IMR-90 (cell line): ENCODE measurements around the gene ERMP1. TPM values are rescaled to one million over a fixed set of nuclear protein-coding genes. Genes with fewer than 3 reads are reported as not detected.

ENCODE experiments used
- ATAC-seq: fragments of 200-7000 bp; cut with Tn5 transposase; 2 replicates; pipeline ENCODE4 v1.9.1; 2020; ENCODE audit warnings: low read depth, mild to moderate bottlenecking, moderate library complexity
- BruUV-seq: library from RNA; stranded (reverse); fragments of 400-500 nt; replicated peaks from 2 replicates; lab custom pipeline; 2021; lab: Mats Ljungman, UMichigan
- CTCF ChIA-PET: fragments of 300-600 bp; formaldehyde crosslinking; extraction: SDS; loops from one replicate; lab custom pipeline; 2021; ENCODE audit warnings: antibody characterized with exemption; lab: Yijun Ruan, JAX
- POLR2A ChIA-PET: fragments of 300-600 bp; sonication (Branson Sonifier 250); formaldehyde crosslinking; loops from one replicate; lab custom pipeline; 2022; ENCODE audit warnings: antibody characterized with exemption; ENCODE audit not compliant: unreplicated experiment; lab: Charles Lee
- DNase-seq: peaks from one replicate; pipeline ENCODE4 v3.0.0; 2013
- H2AFZ ChIP-seq: replicated peaks from 2 replicates; pipeline ENCODE3; 2013; ENCODE audit warnings: low read length, mild to moderate bottlenecking; ENCODE audit not compliant: poor library complexity
- H2AK5ac ChIP-seq: 2 replicates; pipeline ENCODE4 v1.6.1; 2013; ENCODE audit warnings: low read depth, low read length, inconsistent platforms
- H2AK9ac ChIP-seq: replicated peaks from 2 replicates; pipeline ENCODE3; 2013; ENCODE audit warnings: mild to moderate bottlenecking, low read depth, low read length, moderate library complexity; ENCODE audit not compliant: poor library complexity
- H2BK120ac ChIP-seq: 2 replicates; pipeline ENCODE4 v1.6.1; 2013; ENCODE audit warnings: low read depth, low read length, inconsistent platforms
- H2BK15ac ChIP-seq: 3 replicates; pipeline ENCODE4 v1.6.1; 2013; ENCODE audit warnings: low read depth, low read length, inconsistent platforms
- H2BK20ac ChIP-seq: 2 replicates; pipeline ENCODE4 v1.6.1; 2013; ENCODE audit warnings: low read depth, mild to moderate bottlenecking, inconsistent platforms, low read length, moderate library complexity
- H2BK5ac ChIP-seq: 2 replicates; pipeline ENCODE4 v1.6.1; 2013; ENCODE audit warnings: mild to moderate bottlenecking, low read depth, low read length, inconsistent platforms; ENCODE audit not compliant: poor library complexity, severe bottlenecking
- H3K14ac ChIP-seq: replicated peaks from 2 replicates; pipeline ENCODE4 v1.6.1; 2013; ENCODE audit warnings: low read depth, low read length, inconsistent platforms
- H3K18ac ChIP-seq: 2 replicates; pipeline ENCODE4 v1.6.1; 2013; ENCODE audit warnings: low read depth, low read length, control low read depth
- H3K23ac ChIP-seq: 2 replicates; pipeline ENCODE4 v1.6.1; 2013; ENCODE audit warnings: low read depth, low read length, inconsistent platforms
- H3K27ac ChIP-seq: 2 replicates; pipeline ENCODE4 v1.5.1; 2013; ENCODE audit warnings: mild to moderate bottlenecking, control low read depth, low read length; ENCODE audit not compliant: insufficient read depth
- H3K27me3 ChIP-seq: 2 replicates; pipeline ENCODE4 v1.6.1; 2013; ENCODE audit warnings: low read length; ENCODE audit not compliant: control insufficient read depth, insufficient read depth
- H3K36me3 ChIP-seq: 2 replicates; pipeline ENCODE4 v1.6.1; 2013; ENCODE audit warnings: low read length, mixed read lengths; ENCODE audit not compliant: control insufficient read depth, insufficient read depth
- H3K4ac ChIP-seq: 2 replicates; pipeline ENCODE4 v1.6.1; 2013; ENCODE audit warnings: low read depth, low read length, inconsistent platforms
- H3K4me1 ChIP-seq: 2 replicates; pipeline ENCODE4 v1.6.1; 2013; ENCODE audit warnings: low read length, mixed read lengths; ENCODE audit not compliant: control insufficient read depth, insufficient read depth
- H3K4me2 ChIP-seq: 2 replicates; pipeline ENCODE4 v1.6.1; 2013; ENCODE audit warnings: low read depth, mild to moderate bottlenecking, control low read depth, low read length, moderate library complexity
- H3K4me3 ChIP-seq: 2 replicates; pipeline ENCODE4 v1.5.1; 2013; ENCODE audit warnings: low read depth, mild to moderate bottlenecking, control low read depth, low read length, moderate library complexity; ENCODE audit not compliant: insufficient read depth
- H3K56ac ChIP-seq: 2 replicates; pipeline ENCODE4 v1.6.1; 2013; ENCODE audit warnings: low read length, inconsistent platforms; ENCODE audit not compliant: insufficient read depth; ENCODE audit errors: extremely low read depth
- H3K79me1 ChIP-seq, 2 experiments: 2 replicates each; pipeline ENCODE4 v1.6.1; 2013; ENCODE audit warnings: low read length in 2 of 2, inconsistent platforms in 1 of 2, low read depth in 1 of 2
- H3K9ac ChIP-seq: 2 replicates; pipeline ENCODE4 v1.6.1; 2013; ENCODE audit warnings: low read depth, low read length, control low read depth
- H3K9me1 ChIP-seq: 2 replicates; pipeline ENCODE4 v1.6.1; 2013; ENCODE audit warnings: low read length, inconsistent platforms; ENCODE audit not compliant: insufficient read depth
- H3K9me3 ChIP-seq: 2 replicates; pipeline ENCODE4 v1.6.1; 2013; ENCODE audit warnings: low read length; ENCODE audit not compliant: control insufficient read depth, insufficient read depth
- H4K20me1 ChIP-seq: 2 replicates; pipeline ENCODE4 v1.6.1; 2013; ENCODE audit warnings: low read length, inconsistent platforms; ENCODE audit not compliant: insufficient read depth
- H4K5ac ChIP-seq: 2 replicates; pipeline ENCODE4 v1.6.1; 2013; ENCODE audit warnings: mild to moderate bottlenecking, low read depth, low read length, control low read depth
- H4K8ac ChIP-seq, 2 experiments: 2 replicates each; pipeline ENCODE4 v1.6.1; 2013; ENCODE audit warnings: low read depth in 2 of 2, low read length in 2 of 2, control low read depth in 1 of 2, inconsistent platforms in 1 of 2
- H4K91ac ChIP-seq: 2 replicates; pipeline ENCODE4 v1.6.1; 2013; ENCODE audit warnings: low read depth, low read length, inconsistent platforms; ENCODE audit not compliant: insufficient read depth
- BHLHE40 ChIP-seq: fragments of 150-350 bp; IDR thresholded peaks from 2 replicates; pipeline ENCODE4 v1.6.1; 2016; ENCODE audit warnings: mild to moderate bottlenecking, low read depth, low read length
- CTCF ChIP-seq: conservative IDR thresholded peaks from 2 replicates; pipeline ENCODE4 v1.5.1; 2012; ENCODE audit warnings: mild to moderate bottlenecking, low read depth, low read length, improper control_type of control experiment
- ELK1 ChIP-seq: fragments of 150-350 bp; IDR thresholded peaks from 2 replicates; pipeline ENCODE4 v1.6.1; 2016; ENCODE audit warnings: low read depth, mild to moderate bottlenecking, low read length, moderate library complexity, borderline replicate concordance
- POLR2A ChIP-seq: IDR thresholded peaks from 2 replicates; pipeline ENCODE4 v1.6.1; 2012; ENCODE audit warnings: mild to moderate bottlenecking, low read depth, low read length
- SMC3 ChIP-seq: fragments of 150-350 bp; IDR thresholded peaks from 2 replicates; pipeline ENCODE4 v1.6.1; 2016; ENCODE audit warnings: low read depth, mild to moderate bottlenecking, antibody characterized with exemption, low read length, moderate library complexity
- USF2 ChIP-seq: fragments of 150-350 bp; IDR thresholded peaks from 2 replicates; pipeline ENCODE4 v1.6.1; 2017; ENCODE audit warnings: mild to moderate bottlenecking, antibody characterized with exemption, low read length, low read depth
- WGBS, 2 experiments: methylation state at CpG; one replicate each; pipeline versions ENCODE4 v1.1.5 to v1.1.7; 2013; ENCODE audit warnings: missing lambda C conversion rate in 2 of 2; ENCODE audit not compliant: insufficient read length in 1 of 2; ENCODE audit errors: extremely low coverage in 2 of 2; 5-methylcytosine and 5-hydroxymethylcytosine counted together
- dilution Hi-C: fragments of 300-500 bp; cut with HindIII; formaldehyde crosslinking; loops from one replicate; pipeline ENCODE4 v1.14.3; 2018; ENCODE audit warnings: low sequenced_read_pairs; ENCODE audit not compliant: unreplicated experiment
- in situ Hi-C: fragments of 300-500 bp; cut with MboI; formaldehyde crosslinking; loops from 3 replicates; pipeline ENCODE4 v1.14.3; 2019; ENCODE audit warnings: low sequenced_read_pairs, inconsistent platforms, mixed read lengths
- intact Hi-C: fragments of 100-400 bp; cut with micrococcal nuclease; formaldehyde crosslinking; loops from 2 replicates; pipeline ENCODE4 v1.10.0; 2022
- polyA plus RNA-seq, 3 experiments: library from polyadenylated mRNA; depleted of rRNA; stranded (reverse); fragments of >200 nt; gene quantifications; 2 replicates each; pipeline ENCODE4 v1.2.3, GENCODE V29; 2012; ENCODE audit warnings: low replicate concordance in 1 of 3
- total RNA-seq: library from RNA; depleted of rRNA; stranded (reverse); fragments of >200 nt; gene quantifications from 2 replicates; pipeline ENCODE4 v1.2.3, GENCODE V29; 2012

The ERMP1 gene
- total and polyA plus RNA-seq, 2 of the 4 experiments (the other 2 are of a cell fraction) = 2.2 to 4.7 TPM

DNA sequence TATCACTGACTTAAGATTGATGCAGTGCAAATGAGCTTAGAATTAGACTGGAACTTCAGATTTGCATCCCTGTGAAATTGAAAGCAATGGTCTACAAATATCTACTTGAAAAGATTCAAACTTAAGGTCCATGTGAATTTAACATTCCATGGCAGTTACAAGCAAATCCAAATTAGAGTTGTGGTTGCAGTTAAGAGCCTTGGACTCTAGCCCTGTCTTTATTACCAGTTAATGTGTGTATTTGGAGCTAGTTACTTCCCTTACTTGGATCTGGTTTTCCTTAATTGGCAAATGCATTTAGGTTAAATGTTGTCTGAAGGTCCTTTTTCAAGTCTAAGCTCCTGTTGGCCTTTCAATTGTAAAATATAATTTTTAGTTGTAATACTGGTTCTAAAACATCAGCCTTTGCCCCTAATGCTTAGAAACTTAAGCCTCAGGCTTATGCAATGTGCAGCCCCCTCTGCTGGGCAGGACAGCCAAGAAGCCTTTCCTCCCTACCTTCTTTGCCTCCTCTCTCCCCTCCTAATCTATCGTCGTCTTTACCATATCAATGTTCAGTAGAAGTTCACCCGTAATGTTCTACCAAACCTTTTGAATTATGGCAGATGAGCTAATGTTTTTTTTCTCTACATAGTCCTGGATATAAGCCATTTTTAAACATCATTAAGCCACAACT is 59.5 kb downstream of the ERMP1 start:
- H3K4me2 ChIP-seq = no peak overlapping the region
- no peaks in the 10 kb centered on the region for H4K20me1 ChIP-seq
- H4K5ac ChIP-seq = no peak overlapping the region
- no peak for TF ChIP-seq CTCF
- no peak for TF ChIP-seq BHLHE40
- TF ChIP-seq SMC3 = no peak
- TF ChIP-seq POLR2A = no peak
- no peak for TF ChIP-seq USF2
- TF ChIP-seq ELK1 = no peak
- H4K91ac ChIP-seq = no peak overlapping the region
- no TSS peak for BruUV-seq
- H2BK120ac ChIP-seq = no peak overlapping the region
- no peak overlapping the region for H3K4me3 ChIP-seq
- no peak overlapping the region for H3K27ac ChIP-seq
- in situ Hi-C loops = no loop called here
- no peak overlapping the region for H2AK9ac ChIP-seq
- H3K9ac ChIP-seq = no peak overlapping the region
- no peak overlapping the region for H3K23ac ChIP-seq
- H3K4me1 ChIP-seq = no peaks in the 10 kb centered on the region
- dilution Hi-C loops = no loop called here
- no peak overlapping the region for H2BK15ac ChIP-seq
- ATAC-seq (no peak), DNase-seq (no peak)
- H3K79me1 ChIP-seq = peaks cover 17 to 26% of the 10 kb centered on the region in 2 experiments; a peak in 3 of 4 replicates
- ChIA-PET POLR2A (no interaction called here), CTCF (interaction anchor here (1.4 kb wide), 1 partner anchor 25 kb away, joined by 5 read pairs; no protein-coding TSS in a partner anchor)
- no peak overlapping the region for H4K8ac ChIP-seq
- peaks cover 2% of the 10 kb centered on the region; the same call in 1 of the 2 replicates for H3K9me3 ChIP-seq
- intact Hi-C loops = no loop called here
- H3K4ac ChIP-seq = no peak overlapping the region
- no peak overlapping the region for H2AFZ ChIP-seq
- H3K36me3 ChIP-seq = peaks cover 50% of the 10 kb centered on the region
- H3K9me1 ChIP-seq = peaks cover 3% of the 10 kb centered on the region; the same call in 1 of the 2 replicates
- no peak overlapping the region for H3K14ac ChIP-seq
- H2BK5ac ChIP-seq = no peak overlapping the region
- no peak overlapping the region for H3K18ac ChIP-seq
- WGBS, 2 experiments = no CpG with 5 or more reads among the region's 3 CpGs
- no peak overlapping the region for H3K56ac ChIP-seq
- H3K27me3 ChIP-seq = no peaks in the 10 kb centered on the region
- no peak overlapping the region for H2AK5ac ChIP-seq
- no peak overlapping the region for H2BK20ac ChIP-seq
